Fibroblast of lung (primary cell): ENCODE measurements around the gene UBAP2. TPM values are rescaled to one million over a fixed set of nuclear protein-coding genes. Genes with fewer than 3 reads are reported as not detected.

ENCODE experiments used
- DNase-seq, 2 donors: peaks; one replicate each; pipeline versions ENCODE4 v3.0.0 to v3.0.0-alpha.2; 2010; ENCODE audit warnings: low read depth in 2 of 2
- H2AFZ ChIP-seq: 2 replicates; pipeline ENCODE4 v1.5.1; 2012; ENCODE audit warnings: low read length, control low read depth, inconsistent platforms
- H3K27ac ChIP-seq: 2 replicates; pipeline ENCODE4 v1.5.1; 2011; ENCODE audit warnings: low read length, control low read depth; ENCODE audit not compliant: insufficient read depth
- H3K27me3 ChIP-seq: 2 replicates; pipeline ENCODE4 v1.5.1; 2011; ENCODE audit warnings: mild to moderate bottlenecking, low read length; ENCODE audit not compliant: control insufficient read depth, insufficient read depth
- H3K36me3 ChIP-seq: 2 replicates; pipeline ENCODE4 v1.5.1; 2011; ENCODE audit warnings: low read length; ENCODE audit not compliant: control insufficient read depth, insufficient read depth
- H3K4me1 ChIP-seq: 2 replicates; pipeline ENCODE4 v1.5.1; 2011; ENCODE audit warnings: low read length; ENCODE audit not compliant: control insufficient read depth, insufficient read depth; ENCODE audit errors: extremely low read depth
- H3K4me2 ChIP-seq: 2 replicates; pipeline ENCODE4 v1.5.1; 2011; ENCODE audit warnings: low read length, control low read depth; ENCODE audit not compliant: insufficient read depth; ENCODE audit errors: extremely low read depth
- H3K4me3 ChIP-seq, 4 experiments: fragments of 200-600 bp in 1 of 4; sonication (generic) in 1 of 4; replicated peaks in 1 of 4; 2 replicates each; pipeline ENCODE4 v1.5.1; 2011 to 2016; ENCODE audit warnings: low read length in 4 of 4, low read depth in 3 of 4, mild to moderate bottlenecking in 3 of 4, control low read depth in 2 of 4, inconsistent platforms in 1 of 4, mixed read lengths in 1 of 4; ENCODE audit not compliant: insufficient read depth in 1 of 4; ENCODE audit errors: control extremely low read depth in 1 of 4
- H3K79me2 ChIP-seq: 2 replicates; pipeline ENCODE4 v1.5.1; 2012; ENCODE audit warnings: mild to moderate bottlenecking, low read length, inconsistent platforms; ENCODE audit not compliant: control insufficient read depth, insufficient read depth
- H3K9ac ChIP-seq: 2 replicates; pipeline ENCODE4 v1.5.1; 2011; ENCODE audit warnings: mild to moderate bottlenecking, low read length, control low read depth; ENCODE audit not compliant: insufficient read depth
- H3K9me3 ChIP-seq: 2 replicates; pipeline ENCODE4 v1.5.1; 2012; ENCODE audit warnings: low read depth, low read length; ENCODE audit not compliant: control insufficient read depth, insufficient read depth
- H4K20me1 ChIP-seq: 2 replicates; pipeline ENCODE4 v1.5.1; 2011; ENCODE audit warnings: low read length; ENCODE audit not compliant: control insufficient read depth, insufficient read depth; ENCODE audit errors: extremely low read depth
- EZH2 ChIP-seq: IDR thresholded peaks from 2 replicates; pipeline ENCODE4 v1.5.1; 2012; ENCODE audit warnings: low read length, control low read depth, mild to moderate bottlenecking; ENCODE audit errors: missing control alignments
- polyA plus RNA-seq, 2 donors: library from polyadenylated mRNA; depleted of rRNA in 1 of 2; stranded (reverse) in 1 of 2; unstranded in 1 of 2; fragments of >200 nt; gene quantifications; 2 replicates each; pipeline ENCODE4 v1.2.1, GENCODE V29; 2011 to 2012; ENCODE audit warnings: missing spikeins in 1 of 2
- total RNA-seq: library from RNA; depleted of rRNA; stranded (reverse); fragments of >200 nt; gene quantifications from 2 replicates; pipeline ENCODE4 v1.2.1, GENCODE V29; 2014
- TF ChIP-seq, protein P1 (sequence below), 2 donors: IDR thresholded peaks in 1 of 2; conservative IDR thresholded peaks in 1 of 2; 1 replicate in 1 of 2; 2 replicates in 1 of 2; pipeline ENCODE4 v1.5.1; 2011 to 2012; ENCODE audit warnings: low read length in 2 of 2, control low read depth in 1 of 2, inconsistent platforms in 1 of 2, low read depth in 1 of 2, mild to moderate bottlenecking in 1 of 2

The UBAP2 gene
- total and polyA plus RNA-seq, 2 donors (not counting 1 experiment from before 2014, with no cell fraction given): 10.2 to 20.6 TPM

- H3K27ac ChIP-seq: no peak overlapping the region
- no peak overlapping the region for H3K4me2 ChIP-seq
- H3K9ac ChIP-seq: no peak overlapping the region
- no peaks in the 10 kb centered on the region for H3K27me3 ChIP-seq
- DNase-seq: peak in 1 of 2 donors; percentile 14
- no peak for TF ChIP-seq EZH2
- TF ChIP-seq, protein P1, sequence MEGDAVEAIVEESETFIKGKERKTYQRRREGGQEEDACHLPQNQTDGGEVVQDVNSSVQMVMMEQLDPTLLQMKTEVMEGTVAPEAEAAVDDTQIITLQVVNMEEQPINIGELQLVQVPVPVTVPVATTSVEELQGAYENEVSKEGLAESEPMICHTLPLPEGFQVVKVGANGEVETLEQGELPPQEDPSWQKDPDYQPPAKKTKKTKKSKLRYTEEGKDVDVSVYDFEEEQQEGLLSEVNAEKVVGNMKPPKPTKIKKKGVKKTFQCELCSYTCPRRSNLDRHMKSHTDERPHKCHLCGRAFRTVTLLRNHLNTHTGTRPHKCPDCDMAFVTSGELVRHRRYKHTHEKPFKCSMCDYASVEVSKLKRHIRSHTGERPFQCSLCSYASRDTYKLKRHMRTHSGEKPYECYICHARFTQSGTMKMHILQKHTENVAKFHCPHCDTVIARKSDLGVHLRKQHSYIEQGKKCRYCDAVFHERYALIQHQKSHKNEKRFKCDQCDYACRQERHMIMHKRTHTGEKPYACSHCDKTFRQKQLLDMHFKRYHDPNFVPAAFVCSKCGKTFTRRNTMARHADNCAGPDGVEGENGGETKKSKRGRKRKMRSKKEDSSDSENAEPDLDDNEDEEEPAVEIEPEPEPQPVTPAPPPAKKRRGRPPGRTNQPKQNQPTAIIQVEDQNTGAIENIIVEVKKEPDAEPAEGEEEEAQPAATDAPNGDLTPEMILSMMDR (conservative IDR thresholded peaks at IDR 0.05 in 1 of 2, IDR thresholded peaks at IDR 0.05 in 1 of 2; ENCODE audit: low read depth in 1 of 2, low read length in 2 of 2): no peak
- no peak overlapping the region for H2AFZ ChIP-seq
- no peaks in the 10 kb centered on the region for H4K20me1 ChIP-seq
- no peaks in the 10 kb centered on the region for H3K9me3 ChIP-seq
- H3K4me1 ChIP-seq: no peaks in the 10 kb centered on the region
- H3K4me3 ChIP-seq: no peak overlapping the region
- peaks cover 39% of the 10 kb centered on the region for H3K79me2 ChIP-seq
- H3K36me3 ChIP-seq: no peaks in the 10 kb centered on the region
Observed at GRCh38 chr9:33908114-33908513, 140.6 kb downstream of the UBAP2 start.

GRCh38 chr9:33907347-33907746 lies 141.3 kb downstream of the UBAP2 start:
- Histone ChIP-seq H3K9ac (no peak overlapping the region), H3K36me3 (no peaks in the 10 kb centered on the region), H3K79me2 (peaks cover 39% of the 10 kb centered on the region), H3K4me1 (no peaks in the 10 kb centered on the region), H2AFZ (no peak overlapping the region), H3K4me2 (no peak overlapping the region), H3K27me3 (no peaks in the 10 kb centered on the region), H3K27ac (no peak overlapping the region), H4K20me1 (no peaks in the 10 kb centered on the region), H3K9me3 (no peaks in the 10 kb centered on the region), H3K4me3 (no peak overlapping the region)
- no peak for DNase-seq
- TF ChIP-seq EZH2: no peak

DNA sequence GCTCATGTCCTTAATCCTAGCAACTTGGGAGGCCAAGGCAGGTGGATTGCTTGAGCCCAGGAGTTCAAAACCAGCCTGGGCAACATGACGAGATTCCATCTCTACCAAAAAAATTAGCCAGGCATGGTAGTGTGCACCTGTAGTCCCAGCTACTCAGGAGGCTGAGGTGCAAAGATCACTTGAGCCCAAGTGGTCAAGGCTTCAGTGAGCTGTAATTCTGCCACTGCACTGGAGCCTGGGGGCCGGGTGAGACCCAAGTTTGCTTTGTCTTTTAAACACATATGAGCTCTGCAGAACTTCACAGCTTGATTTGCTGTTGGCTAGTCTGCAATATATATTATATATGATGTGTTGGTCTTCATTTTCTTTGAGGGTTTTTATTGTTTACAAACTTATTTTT lies 141.9 kb downstream of the UBAP2 start:
- Histone ChIP-seq H3K9ac (no peak overlapping the region), H3K27ac (no peak overlapping the region), H3K4me2 (no peak overlapping the region), H3K9me3 (no peaks in the 10 kb centered on the region), H3K36me3 (no peaks in the 10 kb centered on the region), H3K27me3 (no peaks in the 10 kb centered on the region), H3K4me3 (no peak overlapping the region), H3K4me1 (no peaks in the 10 kb centered on the region), H2AFZ (no peak overlapping the region), H4K20me1 (no peaks in the 10 kb centered on the region), H3K79me2 (peaks cover 41% of the 10 kb centered on the region)
- TF ChIP-seq EZH2: no peak
- TF ChIP-seq, protein P1 (conservative IDR thresholded peaks at IDR 0.05 in 1 of 2, IDR thresholded peaks at IDR 0.05 in 1 of 2; ENCODE audit: low read depth in 1 of 2, low read length in 2 of 2): no peak
- DNase-seq: no peak
